Measurements from ENCODE around the gene NAA15.
A peak's percentile ranks its signal among the peaks of the same experiment; 100 is the strongest.
"Not testable (repeated sequence)": the region's sequence is repeated elsewhere in the genome, so short reads cannot be mapped to it uniquely, and the experiment has no call there.

NAA15 gene

GRCh38 chr4:139297001-139297410 is 4.3 kb upstream of the NAA15 start:
- DNase-seq (ENCODE audit: low spot score): no peak

DNA sequence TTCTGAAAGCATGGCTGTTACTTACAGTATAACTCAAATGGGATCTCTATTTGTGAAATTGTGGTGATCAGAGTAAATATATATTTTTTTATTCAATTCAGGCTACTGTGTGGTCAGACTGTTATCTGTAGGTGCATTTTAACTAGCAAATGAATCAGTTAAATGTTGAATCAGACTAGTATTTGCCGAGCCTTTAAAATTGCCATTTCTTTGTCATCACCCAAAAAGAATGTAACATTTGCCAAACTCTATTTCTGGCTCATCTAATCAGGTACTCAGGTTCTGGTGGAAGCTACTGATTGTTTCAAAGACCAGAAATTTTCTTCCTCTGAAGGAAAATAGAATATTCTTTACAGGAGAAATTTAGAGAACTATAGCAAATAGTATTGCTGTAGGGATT is 1.8 kb upstream of the NAA15 start:
- DNase-seq (ENCODE audit: low spot score): no peak

GRCh38 chr4:139300431-139301112 is 733 bp upstream of the NAA15 start:
- peak; percentile 29 for DNase-seq (ENCODE audit: low spot score)

GRCh38 chr4:139301821-139302611 is 711 bp downstream of the NAA15 start, which contains the start of gene NDUFC1:
Gene NDUFC1 (minus strand): TSS chr4:139302477. CDS start chr4:139295798, 6,679 bp downstream.
- peak; percentile 69 for DNase-seq (ENCODE audit: low spot score)

GRCh38 chr4:139304920-139305319 is 3.6 kb downstream of the NAA15 start:
- no peak for DNase-seq (ENCODE audit: low spot score)

- DNase-seq (ENCODE audit: low spot score): no peak
Measured at GRCh38 chr4:139311909-139312308, 10.6 kb downstream of the NAA15 start.

DNA sequence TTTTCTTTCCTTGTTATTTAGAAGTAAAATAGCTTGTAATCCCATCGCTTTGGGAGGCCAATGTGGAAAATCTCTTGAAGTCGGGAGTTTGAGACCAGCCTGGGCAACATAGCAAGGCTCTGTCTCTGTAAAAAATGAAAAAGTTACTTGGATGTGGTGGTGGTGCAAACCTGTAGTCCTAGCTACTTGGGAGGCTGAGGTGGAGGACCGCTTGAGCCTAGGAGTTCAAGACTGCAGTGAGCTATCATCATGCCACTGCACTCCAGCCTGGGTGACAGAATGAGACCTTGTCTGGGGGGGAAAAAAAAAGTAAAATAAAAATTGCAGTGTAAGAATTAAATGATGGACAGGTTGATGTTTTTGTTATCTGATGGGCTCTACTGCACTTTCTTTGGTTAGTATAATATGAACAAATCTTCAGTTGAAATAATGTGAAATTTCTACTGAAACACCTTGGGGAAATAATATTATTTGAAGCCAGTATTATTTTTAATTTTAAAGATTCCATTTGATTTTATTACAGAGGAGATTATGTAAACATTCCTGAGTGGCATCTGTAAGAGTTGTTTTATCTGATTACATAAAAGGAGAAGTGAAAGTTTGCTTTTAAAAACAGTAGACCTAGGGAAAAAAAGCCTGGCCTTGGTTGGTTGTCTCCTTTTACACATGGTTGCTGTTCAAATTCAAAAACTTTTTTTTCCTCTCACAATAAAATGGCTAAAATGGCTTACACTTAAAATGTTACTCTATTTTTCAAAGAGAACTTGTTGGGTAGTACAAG is 11.4 kb downstream of the NAA15 start:
- no peak for DNase-seq (ENCODE audit: low spot score)

- DNase-seq (ENCODE audit: low spot score): not testable (repeated sequence)
Measured at GRCh38 chr4:139313414-139313813, 12.1 kb downstream of the NAA15 start.

DNA sequence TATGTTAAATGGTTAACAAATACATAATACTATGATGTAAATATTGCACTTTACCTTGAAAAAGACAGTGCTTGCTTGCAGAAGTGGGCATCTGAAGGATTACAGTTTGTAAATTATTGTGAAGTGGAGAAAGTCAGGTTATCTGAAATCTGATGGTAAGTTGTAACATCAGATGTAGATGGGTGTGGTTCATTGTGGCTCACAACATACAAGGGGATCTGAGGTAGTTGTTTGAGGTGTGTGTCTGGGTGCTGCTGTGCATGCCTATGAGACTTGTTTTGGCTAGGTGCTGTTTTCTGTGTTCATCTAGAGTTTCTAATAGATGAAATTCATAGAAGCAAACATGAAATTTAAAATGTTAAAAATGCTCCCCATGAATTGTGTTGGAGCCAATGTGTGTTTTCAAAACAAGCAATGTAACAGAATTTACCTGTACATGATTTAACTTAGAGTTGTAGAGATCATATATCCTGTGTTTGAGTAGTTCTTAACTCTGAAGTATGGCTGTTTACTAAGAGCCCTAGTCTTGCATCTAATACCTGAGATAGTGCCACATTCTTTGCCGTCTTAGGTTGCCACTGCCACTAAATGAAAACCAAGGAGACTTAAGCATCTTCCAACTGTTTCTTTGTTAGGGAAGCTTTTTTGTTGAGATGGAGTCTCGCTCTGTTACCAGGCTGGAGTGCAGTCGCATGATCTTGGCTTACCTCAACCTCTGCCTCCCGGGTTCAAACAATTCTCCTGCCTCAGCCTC is 12.9 kb downstream of the NAA15 start:
- no peak for DNase-seq (ENCODE audit: low spot score)

DNA sequence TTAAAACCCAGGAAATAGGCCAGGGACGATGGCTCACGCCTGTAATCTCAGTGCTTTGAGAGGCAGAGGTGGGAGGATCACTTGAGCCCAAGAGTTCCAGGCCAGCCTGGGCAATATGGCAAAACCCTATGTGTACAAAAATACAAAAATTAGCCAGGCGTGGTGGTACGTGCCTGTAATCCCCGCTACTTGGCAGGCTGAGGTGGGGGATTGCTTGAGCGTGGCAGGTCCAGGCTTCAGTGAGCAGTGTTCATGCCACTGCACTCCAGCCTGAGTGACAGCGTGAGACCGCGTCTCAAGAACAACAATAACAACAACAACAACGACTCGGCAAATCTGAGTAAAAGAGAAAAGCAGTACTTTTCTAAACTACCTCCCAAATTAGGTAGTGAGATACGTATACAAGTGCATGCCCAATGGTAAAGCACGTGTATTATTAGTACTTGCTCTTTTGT is 13.9 kb downstream of the NAA15 start:
- DNase-seq (ENCODE audit: low spot score): no peak

DNA sequence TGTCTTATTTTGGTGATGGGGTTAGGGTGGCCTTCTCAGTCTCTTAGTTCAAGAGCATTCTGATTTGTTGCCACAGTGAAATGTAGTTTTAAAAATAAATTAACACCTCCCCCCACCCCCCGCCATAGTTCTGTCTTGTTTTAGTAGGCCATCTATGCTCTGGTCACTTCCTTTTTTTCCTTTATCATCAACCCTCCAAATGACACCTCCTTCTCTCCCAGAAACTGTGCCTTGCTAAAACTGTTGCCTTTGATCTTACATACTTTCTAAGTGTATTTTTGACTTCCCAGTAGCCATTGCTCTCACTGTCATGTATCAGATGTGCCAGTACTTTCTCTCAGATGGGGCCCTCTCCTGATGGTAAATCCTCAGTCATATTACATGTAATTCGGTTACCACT is 15.4 kb downstream of the NAA15 start:
- no peak for DNase-seq (ENCODE audit: low spot score)

GRCh38 chr4:139317635-139318034 is 16.3 kb downstream of the NAA15 start:
- DNase-seq (ENCODE audit: low spot score): no peak

- DNase-seq (ENCODE audit: low spot score): no peak
Measured at GRCh38 chr4:139319571-139319970, 18.3 kb downstream of the NAA15 start.

GRCh38 chr4:139322070-139322469 is 20.8 kb downstream of the NAA15 start:
- not testable (repeated sequence) for DNase-seq (ENCODE audit: low spot score)

- DNase-seq (ENCODE audit: low spot score): not testable (repeated sequence)
Measured at GRCh38 chr4:139322541-139322940, 21.2 kb downstream of the NAA15 start.

DNA sequence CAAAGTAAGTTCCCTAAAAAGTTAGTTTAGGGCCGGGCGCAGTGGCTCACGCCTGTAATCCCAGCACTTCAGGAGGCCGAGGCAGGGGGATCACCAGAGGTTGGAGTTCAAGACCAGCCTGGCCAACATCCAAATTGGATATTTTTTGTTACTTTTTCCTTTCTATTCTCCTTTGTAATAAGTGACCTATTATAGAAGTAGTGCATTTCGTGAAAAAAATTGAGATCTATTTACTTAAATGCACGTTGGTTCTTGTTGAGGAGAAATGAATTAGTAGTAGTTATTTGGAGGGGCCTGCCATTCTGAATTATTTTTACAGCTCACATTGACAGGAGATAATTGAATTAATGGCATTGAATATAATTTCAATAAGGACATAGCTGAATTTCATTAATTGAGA is 23.3 kb downstream of the NAA15 start:
- no peak for DNase-seq (ENCODE audit: low spot score)

- DNase-seq (ENCODE audit: low spot score): no peak
Measured at GRCh38 chr4:139329665-139330200, 28.4 kb downstream of the NAA15 start.

- DNase-seq (ENCODE audit: low spot score): no peak
Measured at GRCh38 chr4:139330283-139330682, 29.0 kb downstream of the NAA15 start.

GRCh38 chr4:139331185-139331584 is 29.9 kb downstream of the NAA15 start:
- peak; percentile 20 for DNase-seq (ENCODE audit: low spot score)

DNA sequence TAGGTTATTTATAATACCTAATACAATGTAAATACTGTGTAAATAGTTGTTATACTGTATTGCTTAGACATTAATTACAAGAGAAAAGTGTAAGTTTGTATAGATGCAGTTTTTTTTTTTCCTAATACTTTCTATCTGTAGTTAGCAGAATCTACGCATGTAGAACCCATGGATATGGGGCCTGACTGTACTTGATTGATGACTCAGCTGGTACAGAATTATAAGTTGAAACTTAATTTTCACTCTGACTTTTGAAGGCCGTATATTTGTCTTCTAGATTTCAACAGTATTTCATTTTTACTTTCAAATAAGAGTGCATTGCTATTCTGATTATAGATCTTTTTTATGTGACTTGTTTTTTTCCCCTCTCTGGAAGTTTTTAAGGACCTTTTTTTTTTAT is 31.7 kb downstream of the NAA15 start:
- DNase-seq (ENCODE audit: low spot score): no peak

DNA sequence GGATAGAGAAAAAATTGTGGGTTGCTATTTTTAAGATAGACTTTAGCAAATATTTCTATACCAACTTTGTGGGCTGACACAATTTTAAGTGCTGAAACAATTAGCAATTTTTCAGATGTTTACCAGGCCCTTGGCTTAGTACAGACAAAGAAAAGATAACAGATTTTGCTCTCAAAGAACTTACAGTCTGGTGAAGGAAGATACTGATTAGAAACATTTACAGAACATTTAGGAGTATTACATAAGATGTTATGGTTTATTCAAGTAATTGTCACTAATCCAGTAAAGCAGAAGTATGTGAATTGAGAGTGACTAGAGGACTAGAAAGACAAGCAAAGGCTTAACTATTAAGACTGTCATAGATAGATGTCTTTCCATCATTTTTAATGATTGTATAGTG is 36.3 kb downstream of the NAA15 start:
- DNase-seq (ENCODE audit: low spot score): no peak

DNA sequence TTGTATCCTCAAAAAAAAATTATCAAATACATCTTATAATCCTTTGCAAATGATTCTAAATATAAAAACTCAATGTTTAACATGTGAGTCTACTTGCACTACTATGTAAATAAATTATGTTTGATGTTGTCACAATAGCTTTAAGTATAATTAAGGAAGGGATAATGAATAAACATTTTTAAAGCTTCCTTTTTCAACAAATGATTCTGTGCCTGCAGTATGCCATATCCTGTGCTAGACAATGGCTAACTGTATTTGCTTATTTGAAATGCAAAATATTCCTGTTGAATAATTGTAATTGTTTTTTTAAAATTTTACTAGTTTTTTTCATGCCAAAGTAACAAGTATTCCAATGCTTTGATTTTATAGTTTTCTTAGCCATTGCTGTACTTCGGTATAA is 60.0 kb downstream of the NAA15 start:
- no peak for DNase-seq (ENCODE audit: low spot score)
